SK-N-MC (cell line): Measurements from ENCODE around the gene CCNI2.
A peak's percentile ranks its signal among the peaks of the same experiment; 100 is the strongest.

ENCODE experiments used
- DNase-seq: peaks from one replicate; pipeline ENCODE4 v3.0.0-alpha.2; 2011; ENCODE audit warnings: low read depth, low spot score
- H3K27ac ChIP-seq: fragments of 200-600 bp; sonication (generic); 2 replicates; pipeline ENCODE4 v1.5.1; 2016; ENCODE audit warnings: mixed run types
- H3K36me3 ChIP-seq: fragments of 200-600 bp; sonication (generic); 2 replicates; pipeline ENCODE4 v1.6.1; 2017; ENCODE audit warnings: antibody characterized with exemption, low read length, mixed read lengths; ENCODE audit not compliant: insufficient read depth
- H3K4me3 ChIP-seq: fragments of 200-600 bp; sonication (generic); 2 replicates; pipeline ENCODE4 v1.5.1; 2016
- H3K9ac ChIP-seq: fragments of 200-600 bp; sonication (generic); 2 replicates; pipeline ENCODE4 v1.8.0; 2017; ENCODE audit warnings: mixed run types, mixed read lengths; ENCODE audit not compliant: insufficient read length
- H3K9me3 ChIP-seq: fragments of 200-600 bp; sonication (generic); 2 replicates; pipeline ENCODE4 v1.6.1; 2017; ENCODE audit warnings: low read depth, mild to moderate bottlenecking, antibody characterized with exemption, low read length, moderate library complexity, mixed read lengths
- EZH2 ChIP-seq: fragments of 200-600 bp; sonication (generic); IDR thresholded peaks from one replicate; pipeline ENCODE4 v1.6.1; 2017; ENCODE audit warnings: antibody characterized with exemption
- FOXP2 ChIP-seq: optimal IDR thresholded peaks from 2 replicates; pipeline ENCODE3; 2011; ENCODE audit warnings: mild to moderate bottlenecking, moderate library complexity; ENCODE audit not compliant: insufficient read depth; ENCODE audit errors: extremely low read length, control extremely low read depth
- POLR2AphosphoS5 ChIP-seq: IDR thresholded peaks from 2 replicates; pipeline ENCODE4 v1.6.1; 2012; ENCODE audit warnings: mild to moderate bottlenecking, low read depth, low read length, borderline replicate concordance

CCNI2 gene

GRCh38 chr5:132746954-132747615 is at the start of gene CCNI2:
CCNI2 (plus strand) TSS chr5:132747426; CDS start chr5:132747496, 70 bp downstream.
- TF ChIP-seq EZH2 (no peak), FOXP2 (no peak), POLR2AphosphoS5 (no peak)
- no peaks in the 10 kb centered on the region for H3K9me3 ChIP-seq
- no peak within 1 kb of the TSS for H3K27ac ChIP-seq
- no peak for DNase-seq
- H3K4me3 ChIP-seq, result peak within 1 kb of the TSS; percentile 61
- H3K36me3 ChIP-seq, result no peaks in the 10 kb centered on the region
- no peak within 1 kb of the TSS for H3K9ac ChIP-seq

- Histone ChIP-seq H3K36me3 (peaks cover 20% of the 10 kb centered on the region), H3K4me3 (no peak overlapping the region), H3K27ac (no peak overlapping the region), H3K9me3 (no peaks in the 10 kb centered on the region), H3K9ac (no peak overlapping the region)
- no peak for DNase-seq
- no peak for TF ChIP-seq POLR2AphosphoS5
- TF ChIP-seq EZH2, result no peak
- no peak for TF ChIP-seq FOXP2
These were observed 42.4 kb upstream of the CCNI2 start for GRCh38 chr5:132704875-132705274.

GRCh38 chr5:132708645-132709044 is 38.6 kb upstream of the CCNI2 start:
- Histone ChIP-seq H3K9ac (no peak overlapping the region), H3K9me3 (no peaks in the 10 kb centered on the region), H3K27ac (0 out of 2 replicates have a peak overlapping the region, but pooled peaks have one; percentile 33), H3K36me3 (no peaks in the 10 kb centered on the region), H3K4me3 (no peak overlapping the region)
- TF ChIP-seq EZH2, result no peak
- TF ChIP-seq POLR2AphosphoS5, result no peak
- no peak for TF ChIP-seq FOXP2
- DNase-seq, result no peak

GRCh38 chr5:132714456-132715307 is 32.5 kb upstream of the CCNI2 start:
- no peak for DNase-seq

GRCh38 chr5:132718544-132719312 is 28.5 kb upstream of the CCNI2 start:
- H3K4me3 ChIP-seq, result no peak overlapping the region
- no peak overlapping the region for H3K27ac ChIP-seq
- no peaks in the 10 kb centered on the region for H3K9me3 ChIP-seq
- H3K9ac ChIP-seq, result no peak overlapping the region
- no peak for DNase-seq
- TF ChIP-seq EZH2 (no peak), POLR2AphosphoS5 (no peak), FOXP2 (no peak)
- H3K36me3 ChIP-seq, result no peaks in the 10 kb centered on the region; the same call in 1 of the 2 replicates

More at GRCh38 chr5:132714456-132715307, 32.5 kb upstream of the CCNI2 start:
- Histone ChIP-seq H3K9me3 (no peaks in the 10 kb centered on the region), H3K27ac (no peak overlapping the region), H3K9ac (no peak overlapping the region), H3K36me3 (no peaks in the 10 kb centered on the region; the same call in 1 of the 2 replicates), H3K4me3 (no peak overlapping the region)
- TF ChIP-seq FOXP2 (no peak), EZH2 (no peak), POLR2AphosphoS5 (no peak)

GRCh38 chr5:132725745-132726144 is 21.5 kb upstream of the CCNI2 start:
- H3K9ac ChIP-seq, result no peak overlapping the region
- no peak for DNase-seq
- H3K27ac ChIP-seq, result no peak overlapping the region
- TF ChIP-seq EZH2 (no peak), POLR2AphosphoS5 (no peak), FOXP2 (no peak)
- 0 out of 2 replicates have a peak, but pooled peaks cover 5% of the 10 kb centered on the region for H3K36me3 ChIP-seq
- H3K4me3 ChIP-seq, result no peak overlapping the region
- no peaks in the 10 kb centered on the region for H3K9me3 ChIP-seq

- 0 out of 2 replicates have a peak, but pooled peaks cover 5% of the 10 kb centered on the region for H3K36me3 ChIP-seq
- DNase-seq, result no peak
- H3K9ac ChIP-seq, result no peak overlapping the region
- H3K4me3 ChIP-seq, result no peak overlapping the region
- H3K27ac ChIP-seq, result no peak overlapping the region
- TF ChIP-seq EZH2 (no peak), POLR2AphosphoS5 (no peak), FOXP2 (no peak)
- H3K9me3 ChIP-seq, result no peaks in the 10 kb centered on the region
These were observed 17.3 kb upstream of the CCNI2 start for GRCh38 chr5:132729896-132730295.

- TF ChIP-seq POLR2AphosphoS5, result no peak
- no peak for TF ChIP-seq EZH2
- no peaks in the 10 kb centered on the region for H3K9me3 ChIP-seq
- H3K27ac ChIP-seq, result no peak overlapping the region
- no peak overlapping the region for H3K9ac ChIP-seq
- H3K4me3 ChIP-seq, result no peak overlapping the region
- no peak for DNase-seq
- no peaks in the 10 kb centered on the region for H3K36me3 ChIP-seq
These were observed 13.6 kb upstream of the CCNI2 start for GRCh38 chr5:132733499-132734148.
